Caco-2 (cell line): ENCODE results near the gene VPS39. TPM values are rescaled to one million over a fixed set of nuclear protein-coding genes. Genes with fewer than 3 reads are reported as not detected.

Experiments
- Bru-seq: library from RNA; stranded (reverse); fragments of 400-500 nt; gene quantifications from one replicate; lab custom pipeline; 2021; lab: Mats Ljungman, UMichigan
- BruChase-seq, 2 experiments: library from RNA; stranded (reverse); fragments of 400-500 nt; gene quantifications; one replicate each; lab custom pipeline; 2021; lab: Mats Ljungman, UMichigan
- BruUV-seq: library from RNA; stranded (reverse); fragments of 400-500 nt; replicated peaks from 2 replicates; lab custom pipeline; 2021; lab: Mats Ljungman, UMichigan
- CTCF ChIA-PET: fragments of 300-600 bp; sonication (Branson Sonifier 250); formaldehyde crosslinking; loops from one replicate; lab custom pipeline; 2022; ENCODE audit warnings: antibody characterized with exemption; lab: Charles Lee
- POLR2A ChIA-PET: fragments of 300-600 bp; sonication (Branson Sonifier 250); formaldehyde crosslinking; loops from one replicate; lab custom pipeline; 2022; ENCODE audit warnings: antibody characterized with exemption; lab: Charles Lee
- DNase-seq, 2 experiments: peaks; one replicate each; pipeline versions ENCODE4 v3.0.0 to v3.0.0-alpha.2; 2020 to 2022
- H3K27me3 ChIP-seq: replicated peaks from 2 replicates; pipeline ENCODE4 v1.6.0; 2011; ENCODE audit warnings: low read length; ENCODE audit not compliant: control insufficient read depth, insufficient read depth
- H3K36me3 ChIP-seq: 2 replicates; pipeline ENCODE4 v1.5.1; 2011; ENCODE audit warnings: low read length; ENCODE audit not compliant: control insufficient read depth, insufficient read depth
- H3K4me1 ChIP-seq: fragments of 250-450 bp; sonication (Bioruptor Pico); 2 replicates; pipeline ENCODE4 v1.5.1; 2020; ENCODE audit warnings: mild to moderate bottlenecking
- H3K4me3 ChIP-seq: 2 replicates; pipeline ENCODE4 v1.5.1; 2011; ENCODE audit warnings: low read depth, mild to moderate bottlenecking, control low read depth, low read length
- H3K9me3 ChIP-seq: fragments of 250-450 bp; sonication (Bioruptor Pico); 2 replicates; pipeline ENCODE4 v1.5.1; 2020; ENCODE audit warnings: mild to moderate bottlenecking, moderate library complexity
- H3K27ac Mint-ChIP-seq: one replicate; pipeline ENCODE4 v1.8.0; 2022; ENCODE audit warnings: mixed read lengths; ENCODE audit not compliant: unreplicated experiment
- H3K27me3 Mint-ChIP-seq: one replicate; pipeline ENCODE4 v1.8.0; 2022; ENCODE audit warnings: mixed read lengths; ENCODE audit not compliant: insufficient read depth, unreplicated experiment
- H3K36me3 Mint-ChIP-seq: one replicate; pipeline ENCODE4 v1.8.0; 2022; ENCODE audit warnings: mild to moderate bottlenecking, mixed read lengths; ENCODE audit not compliant: insufficient read depth, unreplicated experiment
- H3K4me1 Mint-ChIP-seq: one replicate; pipeline ENCODE4 v1.8.0; 2022; ENCODE audit warnings: low read depth, mixed read lengths; ENCODE audit not compliant: unreplicated experiment
- H3K4me3 Mint-ChIP-seq: one replicate; pipeline ENCODE4 v1.8.0; 2022; ENCODE audit warnings: mild to moderate bottlenecking, moderate library complexity, mixed read lengths; ENCODE audit not compliant: unreplicated experiment
- H3K9me3 Mint-ChIP-seq: one replicate; pipeline ENCODE4 v1.8.0; 2022; ENCODE audit warnings: mixed read lengths; ENCODE audit not compliant: unreplicated experiment
- CTCF ChIP-seq, 2 experiments: fragments of 200-600 bp in 1 of 2; IDR thresholded peaks; 1 replicate in 1 of 2; 2 replicates in 1 of 2; pipeline versions ENCODE4 v1.5.1 to v1.8.0; 2011 to 2022; ENCODE audit warnings: antibody characterized with exemption in 1 of 2, control low read depth in 1 of 2, inconsistent platforms in 1 of 2, low read depth in 1 of 2, low read length in 1 of 2, mild to moderate bottlenecking in 1 of 2, moderate library complexity in 1 of 2; ENCODE audit not compliant: insufficient read depth in 1 of 2, severe bottlenecking in 1 of 2, unreplicated experiment in 1 of 2
- intact Hi-C: fragments of 100-400 bp; cut with micrococcal nuclease; formaldehyde crosslinking; loops from one replicate; pipeline ENCODE4 v1.10.0; 2022; ENCODE audit not compliant: unreplicated experiment
- long read RNA-seq: library from polyadenylated mRNA; stranded (forward); transcript quantifications from one replicate; pipeline ENCODE4 v2.0.0, GENCODE V29; 2022
- total RNA-seq: library from RNA; stranded (reverse); gene quantifications from 2 replicates; pipeline ENCODE4 v1.2.3, GENCODE V29; 2022

VPS39 gene
- 42.7 and 48.4 TPM in 2 replicates for total RNA-seq
- Bru-seq, nascent RNA, result percentile 73 among the genes with signal in this experiment
- BruChase-seq, experiment 1, labeled RNA remaining after a 2-hour chase, result percentile 73 among the genes with signal in this experiment
- percentile 80 among the genes with signal in this experiment for BruChase-seq, experiment 2, labeled RNA remaining after a 6-hour chase
- long read RNA-seq, full-length matches to known transcripts, result 25 of 39 reads
- long read RNA-seq, partial matches to known transcripts, result 4 of 39 reads
- long read RNA-seq, other reads (novel, unspliced or antisense), result 10 of 39 reads

- peaks cover 4% of the 10 kb centered on the region; the same call in 1 of the 2 replicates for H3K4me1 ChIP-seq
- H3K36me3 ChIP-seq, result no peaks in the 10 kb centered on the region
- peak within 1 kb of the TSS; percentile 92 for H3K27ac Mint-ChIP-seq
- TSS peak; percentile 43 for BruUV-seq
- ChIA-PET POLR2A (interaction anchor here (0.6 to 1.3 kb wide), 2 partner anchors 51 to 65 kb away, joined by 3 to 9 read pairs; partner anchors contain the start of genes GANC and TMEM87A), CTCF (interaction anchor here (1.3 to 1.4 kb wide), 2 partner anchors 177 to 264 kb away, joined by 3 to 4 read pairs; no protein-coding TSS in a partner anchor)
- peak; percentile 83 to 84 for DNase-seq
- peak within 1 kb of the TSS; percentile 63 for H3K4me3 ChIP-seq
- no peaks in the 10 kb centered on the region for H3K4me1 Mint-ChIP-seq
- H3K27me3 Mint-ChIP-seq, result no peaks in the 10 kb centered on the region
- no peaks in the 10 kb centered on the region for H3K9me3 Mint-ChIP-seq
- intact Hi-C loops, result no loop called here
- peak within 1 kb of the TSS; percentile 93 for H3K4me3 Mint-ChIP-seq
- H3K27me3 ChIP-seq, result no peaks in the 10 kb centered on the region
- peaks cover 37% of the 10 kb centered on the region for H3K36me3 Mint-ChIP-seq
- H3K9me3 ChIP-seq, result no peaks in the 10 kb centered on the region
- TF ChIP-seq CTCF (IDR thresholded peaks at IDR 0.05; ENCODE audit: insufficient read depth in 1 of 2, low read depth in 1 of 2, low read length in 1 of 2, severe bottlenecking in 1 of 2, unreplicated experiment in 1 of 2), result no peak
These were observed at the start of gene VPS39 for GRCh38 chr15:42207674-42208579. Gene VPS39, minus strand, starts transcription at chr15:42208304. Its CDS starts 151 bp downstream, at chr15:42208153.

GRCh38 chr15:42253300-42253699, 45.2 kb upstream of the VPS39 start:
- Histone ChIP-seq H3K36me3 (no peaks in the 10 kb centered on the region; the same call in none of the 2 replicates), H3K4me1 (no peaks in the 10 kb centered on the region), H3K4me3 (no peak overlapping the region), H3K9me3 (peaks cover 3% of the 10 kb centered on the region; the same call in 1 of the 2 replicates), H3K27me3 (no peaks in the 10 kb centered on the region)
- Mint-ChIP-seq H3K9me3 (peaks cover 38% of the 10 kb centered on the region), H3K36me3 (peaks cover 64% of the 10 kb centered on the region), H3K27me3 (no peaks in the 10 kb centered on the region), H3K4me1 (no peaks in the 10 kb centered on the region), H3K4me3 (no peak overlapping the region), H3K27ac (no peak overlapping the region)
- DNase-seq, result no peak
- intact Hi-C loops, result no loop called here
- no peak for TF ChIP-seq CTCF (IDR thresholded peaks at IDR 0.05; ENCODE audit: insufficient read depth in 1 of 2, low read depth in 1 of 2, low read length in 1 of 2, severe bottlenecking in 1 of 2, unreplicated experiment in 1 of 2)
- CTCF ChIA-PET, result no interaction called here
- BruUV-seq, result no TSS peak
- POLR2A ChIA-PET, result no interaction called here

GRCh38 chr15:42240823-42241222, 32.7 kb upstream of the VPS39 start:
- CTCF ChIA-PET, result no interaction called here
- H3K4me1 Mint-ChIP-seq, result no peaks in the 10 kb centered on the region
- intact Hi-C loops, result no loop called here
- H3K4me1 ChIP-seq, result no peaks in the 10 kb centered on the region
- H3K27me3 ChIP-seq, result no peaks in the 10 kb centered on the region
- H3K36me3 ChIP-seq, result no peaks in the 10 kb centered on the region
- POLR2A ChIA-PET, result interaction anchor here (0.8 kb wide), 1 partner anchor 32 kb away, joined by 3 read pairs; the partner anchor contains the start of genes GANC and TMEM87A
- no peaks in the 10 kb centered on the region for H3K27me3 Mint-ChIP-seq
- H3K27ac Mint-ChIP-seq, result no peak overlapping the region
- TF ChIP-seq CTCF (IDR thresholded peaks at IDR 0.05; ENCODE audit: insufficient read depth in 1 of 2, low read depth in 1 of 2, low read length in 1 of 2, severe bottlenecking in 1 of 2, unreplicated experiment in 1 of 2), result no peak
- H3K9me3 ChIP-seq, result no peaks in the 10 kb centered on the region
- H3K36me3 Mint-ChIP-seq, result peaks cover 27% of the 10 kb centered on the region
- H3K4me3 ChIP-seq, result no peak overlapping the region
- no peaks in the 10 kb centered on the region for H3K9me3 Mint-ChIP-seq
- no TSS peak for BruUV-seq
- DNase-seq, result no peak
- H3K4me3 Mint-ChIP-seq, result no peak overlapping the region
